Prostate gland (tissue), 2 donors: ENCODE measurements around the gene ALS2CL. TPM values are rescaled to one million over a fixed set of nuclear protein-coding genes. Genes with fewer than 3 reads are reported as not detected.

Source experiments
- DNase-seq: peaks from one replicate; pipeline ENCODE4 v3.0.0-alpha.2; 2019; ENCODE audit warnings: low spot score
- H3K27ac ChIP-seq, 2 donors: fragments of 200-600 bp; sonication (generic); 2 replicates each; pipeline ENCODE4 v1.5.1; 2017 to 2019
- H3K27me3 ChIP-seq: fragments of 200-600 bp; sonication (generic); replicated peaks from 2 replicates; pipeline ENCODE4 v1.5.1; 2019; ENCODE audit not compliant: insufficient read depth
- H3K36me3 ChIP-seq, 2 donors: fragments of 200-600 bp; sonication (generic); 1 replicate in 1 of 2; 2 replicates in 1 of 2; pipeline versions ENCODE4 v1.5.1 to v1.8.1; 2017 to 2019
- H3K4me1 ChIP-seq: fragments of 200-600 bp; sonication (generic); replicated peaks from 2 replicates; pipeline ENCODE4 v1.5.1; 2019
- H3K4me3 ChIP-seq, 2 donors: fragments of 200-600 bp; sonication (generic); 2 replicates each; pipeline ENCODE4 v1.5.1; 2017 to 2019
- H3K9me3 ChIP-seq: fragments of 200-600 bp; sonication (generic); 2 replicates; pipeline ENCODE4 v1.5.1; 2017
- POLR2A ChIP-seq: fragments of 450-650 bp; IDR thresholded peaks from one replicate; pipeline ENCODE4 v1.6.1; 2016; ENCODE audit warnings: antibody characterized with exemption, mild to moderate bottlenecking
- POLR2AphosphoS5 ChIP-seq: sonication (generic); formaldehyde crosslinking; IDR thresholded peaks from one replicate; pipeline ENCODE4 v1.6.1; 2017; ENCODE audit warnings: antibody characterized with exemption
- WGBS: methylation state at CpG from one replicate; pipeline ENCODE4 v1.1.5; 2018; 5-methylcytosine and 5-hydroxymethylcytosine counted together
- intact Hi-C: fragments of 100-400 bp; cut with DNase I; formaldehyde crosslinking; loops from one replicate; pipeline ENCODE4 v1.14.2; 2022
- total RNA-seq, 2 donors: library from RNA; depleted of rRNA; stranded (reverse); fragments of >200 nt; gene quantifications; one replicate each; pipeline ENCODE4 v1.1.0, GENCODE V29; 2016
- TF ChIP-seq, protein P1 (sequence below), 4 experiments: fragments of 200-600 bp in 2 of 4; fragments of 450-650 bp in 2 of 4; sonication (generic) in 2 of 4; IDR thresholded peaks; 1 replicate in 3 of 4; 2 replicates in 1 of 4; pipeline ENCODE4 v1.5.1; 2016 to 2019; ENCODE audit warnings: antibody characterized with exemption in 4 of 4, mild to moderate bottlenecking in 2 of 4, moderate library complexity in 2 of 4

ALS2CL gene
- total RNA-seq, 2 donors from 2014 or later = 8.1 to 18.9 TPM

- H3K4me1 ChIP-seq = no peaks in the 10 kb centered on the region
- H3K9me3 ChIP-seq = no peaks in the 10 kb centered on the region
- H3K4me3 ChIP-seq = no peak overlapping the region
- H3K27ac ChIP-seq = no peak overlapping the region
- no peaks in the 10 kb centered on the region for H3K27me3 ChIP-seq
- intact Hi-C loops = loop anchor here (5.0 kb wide), 1 partner anchor 62 kb away; the partner anchor contains the start of gene LRRC2
- DNase-seq = no peak
- WGBS = 83% methylated on average over 10 of the region's 10 CpGs
- TF ChIP-seq, protein P1, sequence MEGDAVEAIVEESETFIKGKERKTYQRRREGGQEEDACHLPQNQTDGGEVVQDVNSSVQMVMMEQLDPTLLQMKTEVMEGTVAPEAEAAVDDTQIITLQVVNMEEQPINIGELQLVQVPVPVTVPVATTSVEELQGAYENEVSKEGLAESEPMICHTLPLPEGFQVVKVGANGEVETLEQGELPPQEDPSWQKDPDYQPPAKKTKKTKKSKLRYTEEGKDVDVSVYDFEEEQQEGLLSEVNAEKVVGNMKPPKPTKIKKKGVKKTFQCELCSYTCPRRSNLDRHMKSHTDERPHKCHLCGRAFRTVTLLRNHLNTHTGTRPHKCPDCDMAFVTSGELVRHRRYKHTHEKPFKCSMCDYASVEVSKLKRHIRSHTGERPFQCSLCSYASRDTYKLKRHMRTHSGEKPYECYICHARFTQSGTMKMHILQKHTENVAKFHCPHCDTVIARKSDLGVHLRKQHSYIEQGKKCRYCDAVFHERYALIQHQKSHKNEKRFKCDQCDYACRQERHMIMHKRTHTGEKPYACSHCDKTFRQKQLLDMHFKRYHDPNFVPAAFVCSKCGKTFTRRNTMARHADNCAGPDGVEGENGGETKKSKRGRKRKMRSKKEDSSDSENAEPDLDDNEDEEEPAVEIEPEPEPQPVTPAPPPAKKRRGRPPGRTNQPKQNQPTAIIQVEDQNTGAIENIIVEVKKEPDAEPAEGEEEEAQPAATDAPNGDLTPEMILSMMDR (IDR thresholded peaks at IDR 0.05) = no peak
- no peak for TF ChIP-seq POLR2A
- no peaks in the 10 kb centered on the region for H3K36me3 ChIP-seq
These were observed 64.5 kb downstream of the ALS2CL start for GRCh38 chr3:46628901-46629369.

GRCh38 chr3:46627078-46627477, 66.4 kb downstream of the ALS2CL start:
- Histone ChIP-seq H3K9me3 (no peaks in the 10 kb centered on the region), H3K36me3 (no peaks in the 10 kb centered on the region), H3K27me3 (no peaks in the 10 kb centered on the region), H3K4me3 (no peak overlapping the region), H3K27ac (no peak overlapping the region), H3K4me1 (no peaks in the 10 kb centered on the region)
- DNase-seq = no peak
- intact Hi-C loops = loop anchor here (5.0 kb wide), 1 partner anchor 60 kb away; the partner anchor contains the start of gene LRRC2
- WGBS = 89% methylated on average over 1 of the region's 1 CpG
- TF ChIP-seq POLR2AphosphoS5 (no peak), POLR2A (no peak)
- TF ChIP-seq, protein P1 (IDR thresholded peaks at IDR 0.05) = no peak

DNA sequence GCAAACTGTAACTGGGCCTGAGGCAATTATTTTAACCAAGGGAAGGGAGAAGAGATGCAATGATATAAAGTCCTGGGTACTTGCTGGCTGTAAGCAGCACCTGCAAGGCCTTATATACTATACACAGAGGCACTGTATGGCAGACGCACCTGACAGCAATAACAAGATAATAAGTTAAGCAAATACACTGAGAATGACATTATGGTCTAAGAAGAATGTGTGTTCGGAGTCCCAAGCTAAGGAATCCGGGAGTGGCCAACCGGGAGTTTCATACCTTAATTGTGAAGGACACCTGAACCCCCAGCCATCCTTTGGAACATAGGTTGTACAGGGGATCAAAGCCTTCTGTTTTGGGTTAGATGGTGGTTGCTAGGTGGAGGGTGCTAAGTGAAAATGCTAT, 67.4 kb downstream of the ALS2CL start:
- intact Hi-C loops = loop anchor here (5.0 kb wide), 1 partner anchor 59 kb away; the partner anchor contains the start of gene LRRC2
- 47% methylated on average over 4 of the region's 4 CpGs for WGBS
- Histone ChIP-seq H3K9me3 (no peaks in the 10 kb centered on the region), H3K27ac (no peak overlapping the region), H3K4me1 (peaks cover 3% of the 10 kb centered on the region), H3K4me3 (no peak overlapping the region), H3K27me3 (no peaks in the 10 kb centered on the region), H3K36me3 (no peaks in the 10 kb centered on the region)
- TF ChIP-seq POLR2AphosphoS5 = no peak
- TF ChIP-seq, protein P1 (IDR thresholded peaks at IDR 0.05) = no peak
- no peak for TF ChIP-seq POLR2A
- no peak for DNase-seq

DNA sequence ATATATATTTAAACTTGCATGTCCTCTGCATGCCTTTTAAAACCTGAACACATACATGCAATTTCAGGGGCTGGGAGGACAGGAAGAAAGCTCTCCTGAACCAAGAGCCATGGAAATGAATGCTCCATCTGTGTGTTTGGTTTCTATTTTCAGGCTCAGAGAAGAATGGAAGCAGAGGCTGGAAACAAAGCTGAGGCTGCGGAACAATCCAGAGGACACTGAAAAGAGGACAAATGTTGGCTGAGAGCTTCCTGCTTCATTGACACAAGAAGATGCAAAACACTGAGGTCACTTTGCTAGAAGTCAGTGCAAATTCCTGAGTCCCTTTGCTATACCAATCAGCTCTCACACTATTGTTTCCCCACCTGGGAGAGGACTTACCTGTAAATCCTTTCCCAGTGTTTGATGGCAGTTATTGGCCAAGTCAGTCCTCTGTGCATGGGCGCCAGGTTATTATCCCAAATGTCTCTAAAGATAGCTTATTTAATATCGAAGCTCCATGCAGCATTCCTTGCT, 68.4 kb downstream of the ALS2CL start:
- intact Hi-C loops = loop anchor here (5.0 kb wide), 1 partner anchor 58 kb away; the partner anchor contains the start of gene LRRC2

More for the DNA sequence above, 68.4 kb downstream of the ALS2CL start:
- Histone ChIP-seq H3K4me1 (peaks cover 3% of the 10 kb centered on the region), H3K9me3 (no peaks in the 10 kb centered on the region), H3K27me3 (no peaks in the 10 kb centered on the region), H3K36me3 (no peaks in the 10 kb centered on the region), H3K4me3 (no peak overlapping the region), H3K27ac (no peak overlapping the region)
- 72% methylated on average over 3 of the region's 3 CpGs for WGBS
- TF ChIP-seq, protein P1 (IDR thresholded peaks at IDR 0.05) = no peak
- TF ChIP-seq POLR2AphosphoS5 (no peak), POLR2A (no peak)
- DNase-seq = no peak
